HG03378 (cell line): Measurements from ENCODE around the gene KLHL1.
"Not testable (repeated sequence)": the region's sequence is repeated elsewhere in the genome, so short reads cannot be mapped to it uniquely, and the experiment has no call there.

Experiments
- ATAC-seq: cut with Tn5 transposase; IDR thresholded peaks from one replicate; pipeline ENCODE4 v1.9.1; 2021; ENCODE audit warnings: mild to moderate bottlenecking, moderate library complexity; ENCODE audit not compliant: unreplicated experiment

Gene KLHL1

GRCh38 chr13:70108356-70109105 is at the start of gene KLHL1:
Gene KLHL1, minus strand, starts transcription at chr13:70108452. Its CDS starts 753 bp downstream, at chr13:70107699.
- ATAC-seq: no peak

- not testable (repeated sequence) for ATAC-seq
Observed at GRCh38 chr13:70142658-70143057, 34.4 kb upstream of the KLHL1 start.

- no peak for ATAC-seq
Observed at GRCh38 chr13:70128098-70128497, 19.8 kb upstream of the KLHL1 start.

GRCh38 chr13:70125693-70126092 is 17.4 kb upstream of the KLHL1 start:
- no peak for ATAC-seq

- no peak for ATAC-seq
Observed at GRCh38 chr13:70117338-70117905, 9.2 kb upstream of the KLHL1 start.

- ATAC-seq: no peak
Observed at GRCh38 chr13:70107498-70108281, 562 bp downstream of the KLHL1 start, which contains the start of gene ATXN8OS. Gene ATXN8OS, plus strand, starts transcription at chr13:70107826.

GRCh38 chr13:70107125-70107497 is 1.1 kb downstream of the KLHL1 start:
- ATAC-seq: no peak

GRCh38 chr13:70104481-70104880 is 3.8 kb downstream of the KLHL1 start:
- no peak for ATAC-seq

- no peak for ATAC-seq
Observed at GRCh38 chr13:70098669-70099068, 9.6 kb downstream of the KLHL1 start.

- peak; percentile 91 for ATAC-seq
Observed at GRCh38 chr13:70090036-70090723, 18.1 kb downstream of the KLHL1 start.

- no peak for ATAC-seq
Observed at GRCh38 chr13:70088926-70089325, 19.3 kb downstream of the KLHL1 start.

- ATAC-seq: no peak
Observed at GRCh38 chr13:70087247-70087646, 21.0 kb downstream of the KLHL1 start.

GRCh38 chr13:70080012-70080411 is 28.2 kb downstream of the KLHL1 start:
- ATAC-seq: no peak

GRCh38 chr13:70054572-70054971 is 53.7 kb downstream of the KLHL1 start:
- ATAC-seq: no peak

GRCh38 chr13:70051531-70051930 is 56.7 kb downstream of the KLHL1 start:
- ATAC-seq: no peak

GRCh38 chr13:70043685-70044084 is 64.6 kb downstream of the KLHL1 start:
- ATAC-seq: peak; percentile 81

GRCh38 chr13:70042193-70042592 is 66.1 kb downstream of the KLHL1 start:
- ATAC-seq: peak; percentile 76

GRCh38 chr13:70034286-70034685 is 74.0 kb downstream of the KLHL1 start:
- ATAC-seq: no peak

GRCh38 chr13:70027551-70027950 is 80.7 kb downstream of the KLHL1 start:
- no peak for ATAC-seq

- no peak for ATAC-seq
Observed at GRCh38 chr13:70023516-70023915, 84.7 kb downstream of the KLHL1 start.

GRCh38 chr13:70022646-70023045 is 85.6 kb downstream of the KLHL1 start:
- ATAC-seq: no peak
